Measurements from ENCODE around the gene SLC35A3. TPM values are rescaled to one million over a fixed set of nuclear protein-coding genes. Genes with fewer than 3 reads are reported as not detected.

Gene SLC35A3
- total and polyA plus RNA-seq, 10 of the 15 experiments (the other 5 are each of a cell fraction or from before 2014, with no cell fraction given) = 3.6 to 24.3 (median 15.4) TPM

GRCh38 chr1:99950486-99950885, 19.3 kb upstream of the SLC35A3 start:
- ChIA-PET RAD21 (ENCODE audit: unreplicated experiment) (no interaction called here), SMC1A (ENCODE audit: uncharacterized antibody, unreplicated experiment) (no interaction called here), CTCF (no interaction called here), POLR2A (no interaction called here)
- in situ Hi-C loops (cut with MboI) = no loop called here
- 49% methylated on average over 3 of the region's 3 CpGs for WGBS (ENCODE audit: insufficient coverage, insufficient replicate concordance, low lambda C conversion rate, missing lambda C conversion rate)
- Histone ChIP-seq H3K36me3 (ENCODE audit: control insufficient read depth in 2 of 2, insufficient read depth in 2 of 2, low read length in 1 of 2) (no peaks in the 10 kb centered on the region), H3K27me3 (replicated peaks in 1 of 2; ENCODE audit: control insufficient read depth in 2 of 2, insufficient read depth in 2 of 2, low read length in 1 of 2) (no peaks in the 10 kb centered on the region), H3K4me1 (ENCODE audit: control insufficient read depth, insufficient read depth, low read length) (no peaks in the 10 kb centered on the region), H3K9me3 (replicated peaks; ENCODE audit: control insufficient read depth, insufficient read depth, low read length) (no peaks in the 10 kb centered on the region), H3K4me3 (no peak overlapping the region), H4K20me1 (ENCODE audit: control insufficient read depth, insufficient read depth) (no peaks in the 10 kb centered on the region), H3K27ac (ENCODE audit: control insufficient read depth, insufficient read depth) (no peak overlapping the region), H3K4me2 (ENCODE audit: control insufficient read depth, insufficient read depth) (no peak overlapping the region), H2AFZ (ENCODE audit: control insufficient read depth, low read depth, low read length) (no peak overlapping the region), H3K79me2 (ENCODE audit: control insufficient read depth, insufficient read depth, low read length) (no peaks in the 10 kb centered on the region), H3K9ac (ENCODE audit: control insufficient read depth, insufficient read depth, low read length) (no peak overlapping the region)
- BruUV-seq (replicated peaks) = no TSS peak
- DNase-seq (ENCODE audit: low read depth, low spot score) = no peak
- intact Hi-C loops (cut with micrococcal nuclease; ENCODE audit: unreplicated experiment) = no loop called here
- no peak for ATAC-seq
- FAIRE-seq = no peak
- TF ChIP-seq CEBPB (IDR thresholded peaks at IDR 0.05; ENCODE audit: borderline replicate concordance in 1 of 2, low read depth in 2 of 2, low read length in 2 of 2) = no peak
- no peak for TF ChIP-seq MTA3 (IDR thresholded peaks at IDR 0.05; ENCODE audit: borderline replicate concordance, low read length)
- TF ChIP-seq, protein P1, sequence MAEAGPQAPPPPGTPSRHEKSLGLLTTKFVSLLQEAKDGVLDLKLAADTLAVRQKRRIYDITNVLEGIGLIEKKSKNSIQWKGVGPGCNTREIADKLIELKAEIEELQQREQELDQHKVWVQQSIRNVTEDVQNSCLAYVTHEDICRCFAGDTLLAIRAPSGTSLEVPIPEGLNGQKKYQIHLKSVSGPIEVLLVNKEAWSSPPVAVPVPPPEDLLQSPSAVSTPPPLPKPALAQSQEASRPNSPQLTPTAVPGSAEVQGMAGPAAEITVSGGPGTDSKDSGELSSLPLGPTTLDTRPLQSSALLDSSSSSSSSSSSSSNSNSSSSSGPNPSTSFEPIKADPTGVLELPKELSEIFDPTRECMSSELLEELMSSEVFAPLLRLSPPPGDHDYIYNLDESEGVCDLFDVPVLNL (IDR thresholded peaks at IDR 0.05; ENCODE audit: low read depth, low read length) = no peak
- TF ChIP-seq KAT2A (conservative IDR thresholded peaks at IDR 0.05; ENCODE audit: control insufficient read depth, low read depth, low read length) = no peak
- TF ChIP-seq DPF2 (IDR thresholded peaks at IDR 0.05) = no peak
- no peak for TF ChIP-seq SMARCA5 (IDR thresholded peaks at IDR 0.05)
- TF ChIP-seq, protein P2, sequence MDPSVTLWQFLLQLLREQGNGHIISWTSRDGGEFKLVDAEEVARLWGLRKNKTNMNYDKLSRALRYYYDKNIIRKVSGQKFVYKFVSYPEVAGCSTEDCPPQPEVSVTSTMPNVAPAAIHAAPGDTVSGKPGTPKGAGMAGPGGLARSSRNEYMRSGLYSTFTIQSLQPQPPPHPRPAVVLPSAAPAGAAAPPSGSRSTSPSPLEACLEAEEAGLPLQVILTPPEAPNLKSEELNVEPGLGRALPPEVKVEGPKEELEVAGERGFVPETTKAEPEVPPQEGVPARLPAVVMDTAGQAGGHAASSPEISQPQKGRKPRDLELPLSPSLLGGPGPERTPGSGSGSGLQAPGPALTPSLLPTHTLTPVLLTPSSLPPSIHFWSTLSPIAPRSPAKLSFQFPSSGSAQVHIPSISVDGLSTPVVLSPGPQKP (IDR thresholded peaks at IDR 0.05; ENCODE audit: low read depth, low read length) = no peak
- TF ChIP-seq ZNF622 (IDR thresholded peaks at IDR 0.05) = no peak
- no peak for TF ChIP-seq SRF (IDR thresholded peaks at IDR 0.05; ENCODE audit: low read depth in 2 of 2, low read length in 2 of 2)
- no peak for TF ChIP-seq RELA (IDR thresholded peaks at IDR 0.05; ENCODE audit: borderline replicate concordance, partially characterized antibody)
- TF ChIP-seq, protein P3, sequence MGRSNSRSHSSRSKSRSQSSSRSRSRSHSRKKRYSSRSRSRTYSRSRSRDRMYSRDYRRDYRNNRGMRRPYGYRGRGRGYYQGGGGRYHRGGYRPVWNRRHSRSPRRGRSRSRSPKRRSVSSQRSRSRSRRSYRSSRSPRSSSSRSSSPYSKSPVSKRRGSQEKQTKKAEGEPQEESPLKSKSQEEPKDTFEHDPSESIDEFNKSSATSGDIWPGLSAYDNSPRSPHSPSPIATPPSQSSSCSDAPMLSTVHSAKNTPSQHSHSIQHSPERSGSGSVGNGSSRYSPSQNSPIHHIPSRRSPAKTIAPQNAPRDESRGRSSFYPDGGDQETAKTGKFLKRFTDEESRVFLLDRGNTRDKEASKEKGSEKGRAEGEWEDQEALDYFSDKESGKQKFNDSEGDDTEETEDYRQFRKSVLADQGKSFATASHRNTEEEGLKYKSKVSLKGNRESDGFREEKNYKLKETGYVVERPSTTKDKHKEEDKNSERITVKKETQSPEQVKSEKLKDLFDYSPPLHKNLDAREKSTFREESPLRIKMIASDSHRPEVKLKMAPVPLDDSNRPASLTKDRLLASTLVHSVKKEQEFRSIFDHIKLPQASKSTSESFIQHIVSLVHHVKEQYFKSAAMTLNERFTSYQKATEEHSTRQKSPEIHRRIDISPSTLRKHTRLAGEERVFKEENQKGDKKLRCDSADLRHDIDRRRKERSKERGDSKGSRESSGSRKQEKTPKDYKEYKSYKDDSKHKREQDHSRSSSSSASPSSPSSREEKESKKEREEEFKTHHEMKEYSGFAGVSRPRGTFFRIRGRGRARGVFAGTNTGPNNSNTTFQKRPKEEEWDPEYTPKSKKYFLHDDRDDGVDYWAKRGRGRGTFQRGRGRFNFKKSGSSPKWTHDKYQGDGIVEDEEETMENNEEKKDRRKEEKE (IDR thresholded peaks at IDR 0.05) = no peak
- no peak for TF ChIP-seq NFYA (IDR thresholded peaks at IDR 0.05; ENCODE audit: borderline replicate concordance, low read depth, low read length)
